Lower lobe of right lung (tissue), 2 donors: ENCODE measurements around the gene TMEM35B. TPM values are rescaled to one million over a fixed set of nuclear protein-coding genes. Genes with fewer than 3 reads are reported as not detected.
"Not testable (repeated sequence)": the region's sequence is repeated elsewhere in the genome, so short reads cannot be mapped to it uniquely, and the experiment has no call there.

Source experiments
- ATAC-seq, 2 donors: fragments of 200-7000 bp; cut with Tn5 transposase; one replicate each; pipeline ENCODE4 v1.9.1; 2020 to 2022; ENCODE audit warnings: mild to moderate bottlenecking in 2 of 2, moderate library complexity in 2 of 2
- DNase-seq: peaks from one replicate; pipeline ENCODE4 v3.0.0-alpha.2; 2020
- H3K27ac ChIP-seq: fragments of 200-600 bp; one replicate; pipeline ENCODE4 v1.8.0; 2022
- H3K27me3 ChIP-seq: fragments of 200-600 bp; one replicate; pipeline ENCODE4 v1.8.0; 2022; ENCODE audit warnings: low read depth
- H3K36me3 ChIP-seq: fragments of 200-600 bp; one replicate; pipeline ENCODE4 v1.8.0; 2022; ENCODE audit warnings: mild to moderate bottlenecking
- H3K4me1 ChIP-seq: fragments of 200-600 bp; one replicate; pipeline ENCODE4 v1.8.0; 2022
- H3K4me3 ChIP-seq: fragments of 200-600 bp; one replicate; pipeline ENCODE4 v1.8.0; 2022; ENCODE audit warnings: mild to moderate bottlenecking
- H3K9me3 ChIP-seq: fragments of 200-600 bp; one replicate; pipeline ENCODE4 v1.8.0; 2022
- intact Hi-C: fragments of 100-400 bp; cut with DNase I; formaldehyde crosslinking; loops from one replicate; pipeline ENCODE4 v1.11.0; 2022
- total RNA-seq: library from RNA; stranded (reverse); fragmentation: NEBNext Ultra II Directional; extraction: Animal tissue kit (Norgen Biotek cat#: 25700); gene quantifications from one replicate; pipeline ENCODE4 v1.2.1, GENCODE V29; 2021
- TF ChIP-seq, protein P1 (sequence below): fragments of 200-600 bp; IDR thresholded peaks from one replicate; pipeline ENCODE4 v1.8.0; 2022; ENCODE audit warnings: antibody characterized with exemption, mild to moderate bottlenecking
- donor health status: DM: no; HTN: yes; CAD: no; lungs with severe emphysema.

TMEM35B gene
- total RNA-seq, 1 donor from 2014 or later, result 47.8 TPM

- TF ChIP-seq, protein P1, sequence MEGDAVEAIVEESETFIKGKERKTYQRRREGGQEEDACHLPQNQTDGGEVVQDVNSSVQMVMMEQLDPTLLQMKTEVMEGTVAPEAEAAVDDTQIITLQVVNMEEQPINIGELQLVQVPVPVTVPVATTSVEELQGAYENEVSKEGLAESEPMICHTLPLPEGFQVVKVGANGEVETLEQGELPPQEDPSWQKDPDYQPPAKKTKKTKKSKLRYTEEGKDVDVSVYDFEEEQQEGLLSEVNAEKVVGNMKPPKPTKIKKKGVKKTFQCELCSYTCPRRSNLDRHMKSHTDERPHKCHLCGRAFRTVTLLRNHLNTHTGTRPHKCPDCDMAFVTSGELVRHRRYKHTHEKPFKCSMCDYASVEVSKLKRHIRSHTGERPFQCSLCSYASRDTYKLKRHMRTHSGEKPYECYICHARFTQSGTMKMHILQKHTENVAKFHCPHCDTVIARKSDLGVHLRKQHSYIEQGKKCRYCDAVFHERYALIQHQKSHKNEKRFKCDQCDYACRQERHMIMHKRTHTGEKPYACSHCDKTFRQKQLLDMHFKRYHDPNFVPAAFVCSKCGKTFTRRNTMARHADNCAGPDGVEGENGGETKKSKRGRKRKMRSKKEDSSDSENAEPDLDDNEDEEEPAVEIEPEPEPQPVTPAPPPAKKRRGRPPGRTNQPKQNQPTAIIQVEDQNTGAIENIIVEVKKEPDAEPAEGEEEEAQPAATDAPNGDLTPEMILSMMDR, result no peak
- peaks cover 17% of the 10 kb centered on the region for H3K4me1 ChIP-seq
- no peaks in the 10 kb centered on the region for H3K27me3 ChIP-seq
- DNase-seq, result no peak
- no peak overlapping the region for H3K27ac ChIP-seq
- H3K9me3 ChIP-seq, result no peaks in the 10 kb centered on the region
- no peak overlapping the region for H3K4me3 ChIP-seq
- intact Hi-C loops, result no loop called here
- no peak for ATAC-seq
- H3K36me3 ChIP-seq, result peaks cover 47% of the 10 kb centered on the region
Measured at GRCh38 chr1:34988581-34988980, 3.4 kb upstream of the TMEM35B start.

GRCh38 chr1:34988147-34988546 is 3.0 kb upstream of the TMEM35B start:
- H3K27me3 ChIP-seq, result no peaks in the 10 kb centered on the region
- no peak for DNase-seq
- H3K9me3 ChIP-seq, result no peaks in the 10 kb centered on the region
- intact Hi-C loops, result no loop called here
- peaks cover 21% of the 10 kb centered on the region for H3K4me1 ChIP-seq
- peaks cover 47% of the 10 kb centered on the region for H3K36me3 ChIP-seq
- H3K4me3 ChIP-seq, result no peak overlapping the region
- H3K27ac ChIP-seq, result no peak overlapping the region
- no peak for ATAC-seq
- TF ChIP-seq, protein P1, result no peak

DNA sequence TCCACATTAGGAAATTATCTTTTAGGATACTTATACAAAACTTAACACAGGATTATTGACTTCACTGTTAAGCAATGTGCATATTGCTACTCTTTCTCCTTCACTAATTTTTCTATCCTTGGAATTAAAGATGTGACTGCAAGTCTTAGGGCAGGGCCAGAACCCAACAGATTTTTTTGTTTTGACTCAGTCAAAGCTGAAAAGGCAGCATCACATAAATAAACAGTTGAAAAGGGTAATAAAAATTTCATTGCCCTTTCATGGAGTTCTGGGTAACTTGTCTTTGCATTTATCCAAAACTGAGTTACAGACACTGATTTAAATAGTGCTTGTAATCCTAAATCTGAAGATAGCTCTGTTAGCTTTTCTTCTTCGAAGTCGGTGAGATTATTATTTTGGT is 1.9 kb upstream of the TMEM35B start:
- Histone ChIP-seq H3K4me1 (peaks cover 27% of the 10 kb centered on the region), H3K9me3 (no peaks in the 10 kb centered on the region), H3K36me3 (peaks cover 55% of the 10 kb centered on the region), H3K27me3 (no peaks in the 10 kb centered on the region), H3K27ac (no peak overlapping the region), H3K4me3 (no peak overlapping the region)
- DNase-seq (no peak), ATAC-seq (no peak)
- intact Hi-C loops, result no loop called here
- TF ChIP-seq, protein P1, result no peak

DNA sequence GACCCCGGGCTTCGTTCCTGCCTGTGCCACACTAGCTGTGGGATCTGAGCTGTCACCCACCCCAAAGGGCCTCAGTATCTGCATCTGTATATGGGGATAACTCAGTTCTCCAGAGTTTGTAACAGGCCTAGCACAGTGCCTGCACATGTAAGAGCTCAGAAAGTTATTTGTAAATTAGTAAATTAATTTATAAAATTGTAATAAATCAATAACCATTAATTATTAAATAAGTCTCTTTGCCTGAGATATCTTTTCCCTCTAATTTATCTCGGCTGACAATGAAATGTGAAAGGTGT is 410 bp upstream of the TMEM35B start:
- intact Hi-C loops, H3K9me3 ChIP-seq, DNase-seq, H3K27me3 ChIP-seq: not testable (repeated sequence)
- peaks cover 27% of the 10 kb centered on the region for H3K4me1 ChIP-seq
- H3K36me3 ChIP-seq, result peaks cover 51% of the 10 kb centered on the region
- peak in 1 of 2 donors; percentile 37 for ATAC-seq
- H3K4me3 ChIP-seq, result peak overlapping the region; percentile 87
- peak overlapping the region; percentile 96 for H3K27ac ChIP-seq

GRCh38 chr1:34984435-34984792 is 733 bp downstream of the TMEM35B start:
- peaks cover 42% of the 10 kb centered on the region for H3K36me3 ChIP-seq
- DNase-seq, result no peak
- peak overlapping the region; percentile 96 for H3K27ac ChIP-seq
- H3K4me1 ChIP-seq, result peaks cover 27% of the 10 kb centered on the region
- H3K4me3 ChIP-seq, result peak overlapping the region; percentile 87
- no peaks in the 10 kb centered on the region for H3K27me3 ChIP-seq
- TF ChIP-seq, protein P1, result no peak
- intact Hi-C loops, result no loop called here
- no peaks in the 10 kb centered on the region for H3K9me3 ChIP-seq
- ATAC-seq, result peak; percentile 60 to 64

GRCh38 chr1:34983700-34984355 is 1.3 kb downstream of the TMEM35B start:
- DNase-seq (no peak), ATAC-seq (peak in 1 of 2 donors; percentile 29)
- H3K27me3 ChIP-seq, result no peaks in the 10 kb centered on the region
- TF ChIP-seq, protein P1, result no peak
- intact Hi-C loops, result no loop called here
- peak overlapping the region; percentile 87 for H3K4me3 ChIP-seq
- H3K9me3 ChIP-seq, result no peaks in the 10 kb centered on the region
- H3K27ac ChIP-seq, result peak overlapping the region; percentile 96
- H3K36me3 ChIP-seq, result peaks cover 43% of the 10 kb centered on the region
- H3K4me1 ChIP-seq, result peaks cover 27% of the 10 kb centered on the region
